Measurements from ENCODE around the gene MBP. TPM values are rescaled to one million over a fixed set of nuclear protein-coding genes. Genes with fewer than 3 reads are reported as not detected.
A peak's percentile ranks its signal among the peaks of the same experiment; 100 is the strongest.

MBP gene
- total RNA-seq, 1 donor from 2014 or later = 45.2 TPM

DNA sequence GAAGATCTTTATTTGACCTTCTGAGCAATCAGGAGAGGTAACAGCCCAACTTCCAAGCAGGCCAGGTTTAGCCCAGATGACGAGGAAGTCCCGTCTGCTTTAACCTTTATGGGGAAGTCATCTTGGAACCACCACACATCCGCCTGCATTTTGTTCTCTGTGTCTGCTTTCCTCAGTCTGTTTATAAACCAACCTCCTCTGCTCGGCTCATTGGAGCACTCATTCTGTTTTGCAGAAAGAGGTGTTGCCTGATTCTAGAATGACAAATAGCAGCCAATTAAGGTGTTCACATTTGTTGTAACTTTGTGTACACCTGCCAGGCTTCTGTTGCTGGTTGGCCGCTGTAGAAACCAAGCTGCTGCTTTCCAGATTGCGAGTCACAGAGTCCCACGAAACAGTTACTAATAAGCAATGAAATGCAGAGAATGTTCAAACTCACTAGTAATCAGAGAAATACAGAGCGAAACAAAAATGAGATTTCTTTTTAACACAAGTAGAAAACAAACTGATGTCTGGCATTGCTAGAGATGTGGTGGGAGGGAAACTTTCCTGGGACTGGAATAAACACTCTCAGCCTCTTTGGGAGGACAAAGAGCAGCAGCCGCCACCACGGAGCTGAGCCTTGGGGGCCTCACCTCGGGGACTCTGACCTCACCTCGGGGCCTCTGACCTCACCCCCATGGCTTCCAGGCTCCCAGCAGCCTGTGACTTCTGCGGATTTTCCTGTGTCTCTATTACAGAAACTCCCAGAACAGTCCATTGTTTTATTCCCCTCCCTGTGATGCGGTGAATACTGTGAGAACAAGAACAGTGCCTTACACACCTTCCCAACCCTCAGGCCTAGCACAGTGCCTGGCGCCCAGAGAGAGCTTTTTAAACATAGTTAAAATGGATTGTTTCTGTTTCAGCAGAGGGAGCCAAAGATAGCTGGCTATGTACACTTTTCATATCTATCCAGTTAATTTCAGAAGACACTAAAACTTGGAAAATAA, 64.0 kb downstream of the MBP start:
- DNase-seq (ENCODE audit: low spot score) = peak; percentile 64

DNA sequence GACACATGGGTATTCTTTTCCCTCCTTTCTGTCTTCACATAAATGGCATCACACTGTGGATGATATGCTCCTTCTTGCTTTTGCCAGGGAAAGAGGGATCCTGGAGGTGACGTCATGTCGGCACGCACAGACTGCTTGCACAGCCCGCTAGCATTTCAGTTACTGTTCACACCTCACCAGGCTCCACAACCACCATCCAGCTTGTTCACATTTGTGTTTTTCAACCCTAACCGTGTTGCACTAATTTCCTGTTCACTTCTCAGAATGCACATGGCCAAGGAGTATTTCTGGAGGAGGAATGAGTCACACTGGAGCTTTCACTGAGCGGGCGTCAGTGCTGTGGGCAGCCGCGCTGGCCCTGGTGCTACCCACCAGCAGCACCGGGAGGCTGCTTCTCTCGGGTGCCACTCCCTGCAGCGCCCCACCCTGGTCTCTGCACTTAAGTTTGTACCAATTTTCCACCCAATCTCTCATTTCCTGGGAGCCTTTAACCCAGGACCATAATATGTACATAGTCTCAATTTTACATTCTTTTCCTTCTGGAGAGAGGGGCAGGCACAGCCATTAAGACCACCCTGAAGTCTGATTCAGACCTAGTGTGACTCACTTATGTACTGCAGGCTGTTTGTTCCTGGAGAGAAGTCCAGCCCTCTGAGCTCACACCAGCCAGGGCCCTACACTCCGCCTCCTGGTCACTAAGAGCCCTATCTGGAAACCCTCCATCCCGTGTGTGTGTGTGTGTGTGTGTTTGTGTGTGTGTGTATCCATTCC, 65.1 kb downstream of the MBP start:
- DNase-seq (ENCODE audit: low spot score) = peak; percentile 88

DNA sequence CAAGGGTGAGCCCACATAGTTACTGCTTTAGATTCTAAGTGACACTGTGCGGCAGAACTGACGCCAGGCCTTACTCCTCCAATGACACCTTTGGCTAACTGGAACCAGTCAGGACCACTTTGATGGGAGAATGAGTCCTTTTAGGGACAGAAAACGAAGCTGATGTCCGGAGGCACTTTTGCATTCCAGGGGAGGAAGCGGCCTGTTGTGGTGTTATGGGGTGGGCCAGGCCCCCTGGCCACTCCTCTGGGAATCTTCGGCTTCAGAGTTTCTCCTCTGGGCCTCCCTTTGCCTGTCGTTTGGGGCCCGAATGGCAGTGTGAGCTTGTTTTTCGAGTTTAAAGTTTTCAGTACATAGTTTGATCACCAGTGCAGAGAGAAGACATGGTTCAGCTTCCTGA, 65.9 kb downstream of the MBP start:
- DNase-seq (ENCODE audit: low spot score) = peak; percentile 45

DNA sequence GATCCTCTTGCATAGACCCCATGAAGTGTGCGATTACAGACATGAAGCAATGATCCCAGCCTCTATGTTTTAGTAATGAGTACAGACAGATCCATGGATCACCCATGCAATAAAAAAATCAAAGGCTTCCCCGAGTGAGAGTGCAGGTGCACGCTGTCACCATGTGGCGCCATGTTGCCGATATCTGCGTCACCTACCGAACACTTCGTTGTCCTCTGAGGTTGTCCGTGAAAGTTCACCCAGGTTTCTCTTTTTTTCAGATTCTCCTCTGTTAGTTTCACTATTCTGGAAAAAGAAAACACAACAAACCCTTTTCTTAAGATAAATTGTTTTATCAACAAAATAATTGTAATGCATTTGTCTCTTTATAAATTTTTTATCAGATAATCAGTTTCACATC, 66.5 kb downstream of the MBP start:
- no peak for DNase-seq (ENCODE audit: low spot score)

DNA sequence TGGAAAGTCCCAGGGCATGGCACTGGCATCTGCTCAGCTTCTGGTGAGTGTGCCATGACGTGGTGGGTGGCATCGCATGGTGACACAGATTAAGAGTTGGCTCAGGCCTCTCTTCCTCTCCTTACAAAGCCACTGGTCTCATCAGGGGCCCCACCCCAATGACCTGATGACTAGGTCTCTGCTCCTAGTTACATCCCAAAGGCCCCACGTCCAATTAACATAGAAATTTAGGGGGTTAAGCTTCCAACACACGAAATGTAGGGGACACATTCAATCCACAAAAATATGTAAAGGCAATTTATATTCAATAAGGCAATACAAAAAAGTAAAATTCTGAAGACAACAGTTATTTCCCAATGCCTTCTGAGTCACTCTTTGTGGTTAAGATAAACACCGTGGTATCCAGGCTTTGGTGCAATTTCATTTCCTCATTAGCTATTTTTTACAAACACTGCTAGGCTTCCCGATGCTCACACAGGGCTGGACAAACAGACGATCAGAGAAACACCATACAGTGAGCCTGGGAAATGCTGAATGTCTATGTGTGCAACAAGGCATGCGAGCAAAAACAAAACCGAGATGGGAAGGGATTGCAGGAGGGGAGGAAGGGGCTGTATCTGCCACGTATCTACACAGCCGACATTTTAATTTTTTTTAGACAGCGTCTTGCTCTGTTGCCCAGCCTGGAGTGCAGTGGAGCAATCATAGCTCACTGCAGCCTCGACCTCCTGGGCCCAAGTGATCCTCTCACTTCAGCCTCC, 67.2 kb downstream of the MBP start:
- DNase-seq (ENCODE audit: low spot score) = peak; percentile 87

DNA sequence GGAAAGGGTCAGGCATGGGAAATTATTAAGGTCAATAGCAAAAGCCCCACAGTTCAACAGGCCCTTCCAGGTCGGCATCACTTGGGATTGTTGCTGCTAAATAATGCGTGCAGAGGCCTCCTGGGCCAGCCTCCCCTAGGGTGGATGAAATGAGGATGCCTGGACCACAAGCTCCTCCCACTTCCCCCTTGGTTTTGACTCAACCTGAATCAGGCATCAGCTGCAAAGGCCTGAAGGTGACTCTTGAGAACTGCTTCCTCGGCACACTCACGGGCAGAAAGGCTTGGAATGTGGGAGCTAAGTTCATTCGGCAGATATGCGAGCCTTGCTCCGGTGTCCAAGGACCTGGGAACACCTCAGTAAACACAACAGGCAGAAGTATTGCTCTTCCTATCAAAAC, 69.3 kb downstream of the MBP start:
- peak; percentile 57 for DNase-seq (ENCODE audit: low spot score)

DNA sequence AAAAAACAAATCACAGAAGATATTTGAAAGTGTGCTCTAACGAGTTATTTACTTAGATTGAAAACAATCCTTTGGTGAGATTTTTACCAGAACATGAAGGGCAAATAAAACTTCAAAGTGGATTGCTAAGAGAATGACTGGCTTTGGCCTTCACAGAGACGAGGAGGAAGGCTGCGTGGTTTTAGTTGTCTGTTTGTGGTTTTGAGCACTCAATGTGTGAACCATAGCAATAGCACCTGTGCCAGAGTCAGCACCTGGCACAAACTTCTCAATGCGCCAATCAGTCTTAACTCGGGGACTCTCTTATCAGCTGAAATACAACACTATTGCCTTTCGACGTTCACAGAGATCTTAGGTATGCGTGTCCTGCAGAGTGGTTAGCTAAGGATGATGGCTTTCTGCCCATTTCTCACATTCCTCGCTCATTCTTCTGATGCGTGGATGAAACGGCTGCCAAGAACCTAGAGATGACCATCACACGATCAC, 70.0 kb downstream of the MBP start:
- DNase-seq (ENCODE audit: low spot score) = no peak

DNA sequence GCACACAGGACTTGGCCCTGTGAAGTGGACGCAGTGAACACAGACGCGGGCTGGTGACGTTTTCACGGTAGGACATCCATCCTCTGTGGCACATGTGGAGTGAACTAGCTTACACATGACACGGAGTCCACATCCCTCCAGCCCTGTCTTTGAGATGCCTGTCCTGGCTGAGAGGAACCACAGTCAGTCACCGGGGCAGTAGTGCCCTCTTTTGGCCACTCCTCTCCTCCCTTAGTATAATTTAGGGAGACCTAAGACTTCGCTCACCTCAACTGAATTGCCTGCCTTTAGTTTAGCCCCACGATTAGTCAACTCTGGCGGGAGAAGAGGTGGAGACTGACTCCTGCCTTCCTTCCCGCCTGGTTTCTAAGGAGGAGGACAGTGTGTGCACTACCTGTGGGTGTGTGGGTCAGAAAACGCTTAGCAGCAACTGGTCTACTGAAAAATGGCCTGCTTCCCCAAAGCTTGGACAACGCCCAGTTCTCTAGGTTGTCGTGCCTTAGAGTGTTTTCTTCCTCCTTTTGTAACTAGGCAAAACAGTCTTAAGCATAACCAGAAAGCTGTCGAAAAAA, 70.6 kb downstream of the MBP start:
- DNase-seq (ENCODE audit: low spot score) = no peak

DNA sequence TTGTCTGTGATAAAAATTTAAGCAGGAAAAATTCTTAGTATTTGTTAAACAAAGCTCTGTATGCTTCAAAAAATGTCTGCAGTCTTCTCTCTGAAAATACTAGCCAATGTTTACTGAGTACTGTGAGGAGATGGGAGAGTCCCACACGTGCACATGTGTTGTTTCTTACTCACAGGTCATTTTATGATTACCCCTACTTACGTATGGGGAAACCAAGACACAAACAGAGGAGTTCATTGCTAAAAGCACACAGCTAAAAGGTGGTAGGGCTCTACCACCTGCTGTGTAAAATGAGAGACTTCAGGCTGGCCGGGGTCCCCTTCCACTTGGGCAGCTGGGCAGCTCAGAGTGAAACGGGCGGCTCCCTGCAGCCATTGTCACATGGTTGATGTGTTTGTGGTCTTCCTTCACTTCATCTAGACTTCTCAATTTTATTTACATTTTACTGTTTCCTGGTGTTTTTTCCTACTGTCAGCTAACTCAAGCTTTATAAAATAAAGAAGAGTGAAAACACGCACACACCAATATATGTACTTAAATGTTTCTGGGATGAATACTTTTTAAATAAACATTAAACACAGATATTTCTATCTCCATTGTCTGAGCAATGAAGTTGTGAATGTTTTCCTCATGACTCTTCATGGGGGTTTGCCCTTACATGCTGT, 71.2 kb downstream of the MBP start:
- no peak for DNase-seq (ENCODE audit: low spot score)

DNA sequence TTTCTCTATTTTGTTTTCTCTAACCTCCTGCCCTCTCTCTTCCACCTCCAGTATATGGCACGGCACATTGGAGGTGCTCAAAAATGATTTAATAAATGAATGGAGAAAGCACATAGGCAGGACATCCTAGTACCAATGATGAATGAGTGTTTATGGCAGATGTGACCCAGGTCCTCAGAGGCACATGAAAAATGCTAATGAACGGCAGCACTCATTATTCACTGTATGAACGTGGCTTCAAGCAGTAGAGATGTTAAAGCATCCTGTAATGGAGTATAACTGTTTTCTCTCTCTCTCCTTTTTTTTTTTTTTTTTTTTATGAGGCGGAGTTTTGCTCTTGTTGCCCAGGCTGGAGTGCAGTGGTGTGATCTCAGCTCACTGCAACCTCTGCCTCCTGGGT, 72.4 kb downstream of the MBP start:
- DNase-seq (ENCODE audit: low spot score) = no peak

DNA sequence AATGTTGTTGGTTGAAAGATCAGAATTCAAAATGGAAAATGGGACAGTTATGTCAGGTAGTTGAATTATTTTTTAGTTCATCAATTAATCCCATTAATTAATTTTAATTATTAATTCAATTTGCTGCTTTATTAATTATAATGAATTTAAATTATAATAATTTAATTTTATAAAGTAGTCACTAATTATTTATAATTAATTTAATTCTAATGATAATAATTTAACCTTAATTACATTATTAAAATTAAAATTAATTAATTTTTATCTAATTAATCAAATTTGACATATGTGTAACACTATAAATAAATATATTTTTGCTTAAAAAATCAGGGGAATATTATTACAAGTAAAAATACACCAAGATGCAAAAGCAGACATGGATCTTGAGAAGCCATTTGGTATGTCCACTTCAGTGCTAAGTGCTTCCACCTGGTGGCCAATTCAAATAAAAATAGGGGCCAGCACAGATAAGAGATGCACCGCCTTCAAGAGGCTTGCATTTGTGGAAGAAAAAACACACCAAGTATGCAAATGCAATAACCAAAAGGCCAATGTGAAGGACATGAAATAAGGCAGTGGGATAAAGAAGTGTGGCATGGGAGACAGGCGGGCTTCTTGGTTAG, 73.2 kb downstream of the MBP start:
- DNase-seq (ENCODE audit: low spot score) = no peak

DNA sequence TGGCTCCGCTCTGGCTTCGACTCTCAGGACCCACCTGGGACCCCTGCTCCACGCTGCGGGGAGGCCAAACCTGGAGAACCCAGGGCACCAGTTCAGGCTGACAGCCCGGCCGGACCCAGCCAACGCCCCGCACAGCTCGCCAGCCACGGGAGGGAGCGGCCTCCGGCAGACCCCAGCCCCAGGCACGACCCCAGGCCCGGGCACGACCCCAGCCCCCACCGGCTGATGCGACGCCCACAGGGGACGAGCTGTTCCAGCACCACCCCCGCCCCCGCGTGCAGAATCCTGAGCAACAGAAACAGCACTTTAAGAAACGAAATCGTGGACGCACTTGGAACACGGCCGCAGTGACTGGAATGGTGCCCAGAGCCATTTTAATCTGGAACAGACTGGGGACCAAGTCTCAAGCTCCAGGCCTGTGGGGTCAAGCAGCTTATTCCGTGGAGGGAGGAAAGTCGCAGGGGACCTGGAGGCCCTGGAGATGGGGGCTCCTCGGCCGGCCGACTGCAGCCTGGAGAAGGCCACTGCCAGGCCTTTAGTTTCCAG, 74.2 kb downstream of the MBP start:
- DNase-seq (ENCODE audit: low spot score) = no peak

DNA sequence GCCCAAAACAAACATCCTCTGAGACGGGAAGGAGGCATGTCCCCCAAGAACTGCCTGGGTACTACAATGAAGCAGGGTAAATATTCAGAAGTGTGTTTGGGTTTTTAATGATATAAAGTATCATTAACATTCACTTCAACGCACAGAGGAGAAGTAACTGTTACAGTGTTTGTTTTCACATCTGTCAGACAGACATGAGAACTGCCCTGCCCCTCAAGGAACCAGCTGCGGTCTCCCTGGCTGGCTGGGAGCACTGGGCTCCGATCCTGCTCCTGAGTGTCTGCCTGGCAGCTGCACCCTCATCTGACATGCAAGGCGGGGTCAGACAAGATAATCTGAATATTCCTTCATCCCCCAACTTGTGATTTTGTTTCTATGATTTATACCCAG, 75.6 kb downstream of the MBP start:
- no peak for DNase-seq (ENCODE audit: low spot score)

DNA sequence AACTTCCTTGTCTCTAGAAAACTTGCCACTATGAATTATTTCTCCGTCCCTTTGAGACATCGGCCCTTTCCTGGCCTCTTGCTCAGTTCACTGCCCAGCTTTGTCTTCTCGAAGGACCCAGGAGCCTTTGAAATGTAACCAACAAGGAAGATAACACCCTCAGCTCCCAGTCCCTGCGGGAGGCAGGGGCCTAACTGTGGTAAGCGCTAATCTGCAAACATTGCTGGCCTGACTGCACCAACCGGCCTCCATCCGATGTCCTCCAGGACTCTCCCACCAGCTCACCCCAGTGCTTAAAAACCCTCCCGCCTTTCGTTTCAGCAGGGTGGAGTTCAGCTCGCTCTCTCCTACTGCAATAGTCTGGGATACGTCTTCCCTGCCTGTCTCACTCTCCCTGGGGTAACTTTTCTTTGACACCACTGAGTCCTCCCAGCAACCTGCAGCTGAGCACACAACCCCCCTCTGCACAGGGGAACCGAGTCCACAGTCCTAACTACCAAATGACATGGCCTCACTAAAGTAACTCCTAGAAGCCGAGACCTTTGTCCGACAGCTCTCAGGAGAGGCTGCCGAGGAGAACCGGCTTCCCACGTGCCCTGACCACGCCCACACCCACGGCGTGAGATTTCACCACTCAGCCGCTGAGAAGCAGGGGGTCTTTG, 76.1 kb downstream of the MBP start:
- DNase-seq (ENCODE audit: low spot score) = no peak

DNA sequence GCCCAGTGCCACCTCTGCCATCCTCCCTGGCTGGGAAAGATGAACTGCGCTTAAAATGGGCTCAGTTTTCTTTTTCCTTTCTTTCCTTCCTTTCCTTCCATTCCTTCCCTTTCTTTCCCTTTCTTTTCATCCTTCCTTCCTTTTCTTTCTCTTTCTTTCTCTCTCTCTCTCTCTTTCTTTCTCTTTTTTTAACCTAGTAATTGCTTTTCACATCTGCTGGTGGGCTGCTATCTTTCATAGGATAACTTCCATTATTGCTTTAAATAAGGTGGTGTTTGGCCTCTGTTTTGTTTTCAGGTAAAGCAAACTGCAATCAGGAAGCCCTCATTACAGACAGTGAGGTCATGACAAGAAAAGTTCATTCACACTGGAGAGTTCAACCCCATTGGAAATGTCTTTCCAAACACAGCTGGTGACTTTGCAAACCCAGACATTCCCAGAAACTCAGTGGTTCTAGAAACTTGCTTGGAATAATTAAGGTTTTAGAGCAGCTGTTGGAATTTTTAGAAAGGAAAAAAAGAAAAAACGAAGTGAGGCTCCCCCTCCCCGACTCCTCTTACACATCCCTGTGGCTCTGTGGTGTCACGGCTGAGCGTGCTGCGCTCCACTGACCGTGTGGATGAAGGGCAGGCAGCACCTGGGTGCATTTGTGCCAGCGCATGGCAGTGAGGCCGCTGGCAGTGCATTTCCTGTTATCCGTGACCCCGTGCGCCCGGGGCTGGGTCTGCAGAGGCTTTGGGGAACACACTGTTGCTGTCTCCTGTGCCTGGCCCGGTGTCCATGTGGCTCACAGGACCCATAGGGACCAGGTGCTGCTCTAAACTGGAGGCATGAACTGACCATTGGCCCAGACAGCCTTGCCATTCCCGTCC, 76.9 kb downstream of the MBP start:
- no peak for DNase-seq (ENCODE audit: low spot score)

DNA sequence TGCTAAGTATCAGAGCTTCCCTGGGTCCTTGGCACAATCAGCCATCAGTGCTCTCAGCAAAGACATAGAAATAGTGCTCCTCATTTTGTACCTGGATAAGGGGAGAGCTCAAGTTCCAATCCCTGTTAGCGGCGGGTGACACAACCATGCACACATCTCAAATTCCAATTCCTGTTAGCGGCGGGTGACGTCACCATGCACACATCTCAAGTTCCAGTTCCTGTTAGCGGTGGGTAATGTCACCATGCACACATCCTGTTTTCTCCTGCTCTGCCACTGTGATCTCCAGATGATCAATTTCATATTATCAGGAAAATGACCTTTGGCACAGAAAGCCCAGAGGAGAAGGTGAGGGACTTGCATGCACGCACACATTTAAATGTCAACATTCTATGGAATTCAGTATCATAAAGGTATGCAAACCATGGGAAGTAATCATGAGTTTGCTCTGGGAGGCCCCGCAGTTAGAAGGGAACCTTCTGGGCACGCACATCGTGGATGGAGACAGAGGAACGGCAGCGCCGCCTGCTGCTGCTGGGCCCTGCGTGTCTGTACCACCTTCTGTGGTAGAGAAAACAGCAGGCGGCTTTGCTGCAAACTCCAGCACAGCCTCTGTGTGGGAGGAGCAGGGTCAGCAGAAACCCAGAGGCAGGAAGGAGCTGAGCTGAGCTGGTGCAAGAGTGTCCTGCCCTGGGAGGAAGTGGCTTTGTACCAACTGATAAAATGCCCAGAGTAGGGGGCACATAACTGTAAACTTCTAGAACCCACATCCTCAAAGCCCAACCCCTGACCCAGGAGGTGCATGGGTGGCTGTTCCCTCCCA, 77.8 kb downstream of the MBP start:
- no peak for DNase-seq (ENCODE audit: low spot score)

DNA sequence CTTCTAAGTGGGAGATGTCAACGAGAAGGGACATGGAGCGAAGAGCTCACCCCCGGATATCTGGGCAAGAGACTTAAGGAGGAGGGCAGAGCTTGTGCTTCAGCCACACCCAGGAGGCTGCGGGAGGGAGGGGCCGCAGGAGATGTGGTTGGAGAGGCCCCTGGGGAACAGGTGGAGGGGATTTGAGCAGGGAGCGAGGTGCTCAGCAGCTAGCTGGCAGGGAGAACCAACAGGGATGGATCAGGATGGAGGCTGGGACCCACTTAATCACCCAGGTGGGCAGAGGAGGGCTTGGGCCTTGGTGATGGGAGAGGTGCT, 78.3 kb downstream of the MBP start:
- DNase-seq (ENCODE audit: low spot score) = no peak

Measured in mesenteric fat pad (tissue), 1 donor.